NCI-H69 (cell line): Measurements from ENCODE around the gene EIF2B2.
"Not testable (repeated sequence)": the region's sequence is repeated elsewhere in the genome, so short reads cannot be mapped to it uniquely, and the experiment has no call there.

ENCODE experiments used
- DNase-seq: peaks from one replicate; lab custom pipeline; 2025; lab: John Stamatoyannopoulos, UW

Gene EIF2B2

DNA sequence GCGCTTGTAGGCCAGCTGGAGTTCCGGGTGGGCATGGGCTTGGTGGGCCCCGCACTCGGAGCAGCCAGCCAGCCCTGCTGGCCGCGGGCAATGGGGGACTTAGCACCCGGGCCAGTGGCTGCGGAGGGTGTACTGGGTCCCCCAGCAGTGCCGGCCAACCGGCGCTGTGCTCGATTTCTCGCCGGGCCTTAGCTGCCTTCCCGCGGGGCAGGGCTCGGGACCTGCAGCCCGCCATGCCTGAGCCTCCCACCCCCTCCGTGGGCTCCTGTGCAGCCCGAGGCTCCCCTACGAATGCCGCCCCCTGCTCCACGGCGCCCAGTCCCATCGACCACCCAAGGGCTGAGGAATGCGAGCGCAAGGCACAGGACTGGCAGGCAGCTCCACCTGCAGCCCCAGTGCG lies 8.5 kb upstream of the EIF2B2 start:
- not testable (repeated sequence) for DNase-seq

DNA sequence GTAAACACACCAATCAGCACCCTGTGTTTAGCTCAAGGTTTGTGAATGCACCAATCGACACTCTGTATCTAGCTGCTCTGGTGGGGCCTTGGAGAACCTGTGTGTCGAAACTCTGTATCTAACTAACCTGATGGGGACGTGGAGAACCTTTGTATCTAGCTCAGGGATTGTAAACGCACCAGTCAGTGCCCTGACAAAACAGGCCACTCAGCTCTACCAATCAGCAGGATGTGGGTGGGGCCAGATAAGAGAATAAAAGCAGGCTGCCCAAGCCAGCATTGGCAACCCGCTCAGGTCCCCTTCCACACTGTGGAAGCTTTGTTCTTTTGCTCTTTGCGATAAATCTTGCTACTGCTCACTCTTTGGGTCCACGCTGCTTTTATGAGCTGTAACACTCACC lies 6.9 kb upstream of the EIF2B2 start:
- DNase-seq, result not testable (repeated sequence)

DNA sequence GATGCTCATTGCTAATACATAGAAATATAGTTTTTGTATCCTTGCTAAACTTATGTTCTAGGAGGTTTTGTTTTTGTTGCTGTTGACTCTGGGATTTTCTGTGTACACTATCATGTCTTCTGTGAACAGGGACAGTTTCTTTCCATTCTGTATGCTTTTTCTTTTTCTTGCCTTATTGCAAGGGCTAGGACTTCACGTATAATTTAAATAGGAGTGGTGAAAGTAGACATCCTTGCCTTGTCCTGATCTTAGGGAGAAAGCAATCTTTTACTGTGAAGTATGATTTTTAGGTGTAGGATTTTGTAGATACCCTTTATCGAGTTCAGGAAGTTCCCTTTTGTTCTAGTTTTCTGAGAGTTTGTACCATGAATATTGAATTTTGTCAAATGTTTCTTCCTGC lies 1.5 kb upstream of the EIF2B2 start:
- no peak for DNase-seq

DNA sequence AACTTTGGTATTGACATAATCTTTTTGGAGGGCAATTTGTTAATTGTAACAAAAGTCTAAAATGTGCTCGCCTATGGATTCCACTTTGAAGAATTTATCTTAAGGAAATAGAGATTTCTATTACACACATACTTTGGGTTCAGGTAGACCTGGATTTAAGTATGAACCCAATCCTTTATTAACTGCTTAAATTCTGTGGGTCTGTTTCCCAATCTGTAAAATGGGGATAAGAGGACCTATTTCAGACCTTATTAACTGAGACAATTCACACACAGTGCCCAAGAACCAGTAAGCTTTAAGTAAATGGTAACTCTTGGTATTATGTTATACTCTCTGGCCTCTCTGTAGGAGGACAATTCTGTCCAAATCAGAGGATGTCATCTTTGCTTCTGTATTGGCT lies 822 bp upstream of the EIF2B2 start:
- DNase-seq, result no peak

DNA sequence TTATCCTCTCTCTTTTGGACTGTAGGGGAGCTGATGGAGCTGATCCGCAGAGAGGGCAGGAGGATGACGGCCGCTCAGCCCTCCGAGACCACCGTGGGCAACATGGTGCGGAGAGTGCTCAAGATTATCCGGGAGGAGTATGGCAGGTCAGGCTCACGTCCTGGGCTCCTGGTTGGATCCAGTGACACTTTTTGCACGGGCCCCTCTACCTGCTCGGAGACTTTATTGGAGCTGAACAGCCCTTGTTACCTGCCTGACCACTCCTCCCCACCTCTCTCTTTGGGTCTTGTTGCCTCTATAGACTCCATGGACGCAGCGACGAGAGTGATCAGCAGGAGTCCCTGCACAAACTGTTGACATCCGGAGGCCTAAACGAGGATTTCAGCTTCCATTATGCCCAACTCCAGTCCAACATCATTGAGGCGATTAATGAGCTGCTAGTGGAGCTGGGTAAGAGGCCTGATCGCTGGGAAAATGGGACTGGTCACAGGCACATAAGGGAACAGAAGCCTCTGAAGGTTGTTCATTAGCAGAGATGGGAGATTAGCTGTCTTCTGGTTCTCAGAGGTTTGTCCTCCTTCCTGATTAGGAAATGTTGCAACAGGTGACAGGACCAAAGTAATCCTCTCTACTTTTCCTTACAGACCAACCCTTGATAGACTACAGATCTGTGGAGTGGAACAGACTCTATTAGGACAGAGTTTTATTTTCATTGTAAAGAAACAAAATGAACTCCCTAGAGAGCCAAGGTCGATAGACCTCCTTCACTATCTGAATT lies 718 bp downstream of the EIF2B2 start:
- peak; percentile 30 for DNase-seq

DNA sequence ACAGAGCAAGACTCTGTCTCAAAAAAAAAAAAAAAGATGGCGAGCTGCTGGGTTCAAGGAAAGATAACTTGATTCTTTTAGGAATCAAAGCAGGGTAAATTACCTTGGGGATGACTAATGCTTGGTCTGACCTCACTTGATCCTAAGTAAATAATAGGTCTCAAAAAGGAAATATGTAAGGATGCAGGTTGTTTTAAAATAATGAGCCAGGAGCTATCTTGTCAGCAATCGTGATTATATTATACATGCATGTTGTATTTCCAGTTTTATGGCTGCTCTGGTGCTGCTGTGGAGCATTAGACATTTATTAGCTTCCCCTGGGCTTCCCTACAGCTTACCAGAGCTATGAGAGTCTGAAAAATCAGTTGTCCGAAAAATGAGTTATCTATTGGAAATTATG lies 2.6 kb downstream of the EIF2B2 start:
- DNase-seq, result no peak

DNA sequence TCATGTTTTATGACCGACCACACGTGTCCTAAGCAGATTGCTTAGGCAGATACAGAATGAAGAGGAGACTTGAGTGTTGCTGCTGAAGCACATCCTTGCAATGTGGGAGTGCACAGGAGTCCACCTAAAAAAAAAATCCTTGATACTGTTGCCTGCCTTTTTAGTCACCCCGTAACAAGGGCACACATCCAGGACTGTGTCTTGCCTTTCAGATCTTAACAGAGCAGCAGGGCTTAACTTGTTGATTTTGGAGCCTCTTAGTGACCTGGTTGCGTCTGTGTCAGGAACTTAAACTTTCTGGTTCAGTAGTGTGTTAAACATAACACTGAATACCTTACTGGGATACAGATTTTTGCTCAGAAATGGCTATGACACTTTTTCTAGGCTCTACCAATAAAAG lies 6.5 kb downstream of the EIF2B2 start:
- DNase-seq, result no peak

DNA sequence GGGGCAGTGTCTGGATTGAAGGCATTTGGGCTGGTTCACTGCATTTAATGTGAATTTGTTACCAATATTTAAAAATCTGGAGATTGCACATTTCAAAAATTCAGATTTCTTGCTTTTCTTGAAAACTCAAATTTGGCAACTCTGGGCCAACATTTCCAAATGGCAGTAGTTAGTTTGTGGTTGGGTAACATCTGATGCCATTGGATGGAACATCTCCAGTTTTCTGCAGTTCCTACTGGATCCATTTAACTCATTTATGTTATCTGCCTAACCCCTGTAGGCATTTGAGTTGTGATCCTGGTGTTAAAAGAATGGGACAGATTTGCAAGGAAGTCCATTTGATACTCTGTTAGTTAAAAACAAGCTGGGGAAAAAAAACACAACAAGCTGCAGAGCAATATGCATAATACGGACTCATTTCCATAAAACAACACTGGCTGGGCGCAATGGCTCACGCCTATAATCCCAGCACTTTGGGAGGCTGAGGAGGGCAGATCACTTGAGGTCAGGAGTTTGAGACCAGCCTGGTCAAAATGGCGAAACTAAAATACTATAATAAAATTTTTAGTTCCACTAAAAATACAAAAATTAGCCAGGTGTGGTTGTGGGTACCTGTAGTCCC lies 7.9 kb downstream of the EIF2B2 start:
- no peak for DNase-seq

DNA sequence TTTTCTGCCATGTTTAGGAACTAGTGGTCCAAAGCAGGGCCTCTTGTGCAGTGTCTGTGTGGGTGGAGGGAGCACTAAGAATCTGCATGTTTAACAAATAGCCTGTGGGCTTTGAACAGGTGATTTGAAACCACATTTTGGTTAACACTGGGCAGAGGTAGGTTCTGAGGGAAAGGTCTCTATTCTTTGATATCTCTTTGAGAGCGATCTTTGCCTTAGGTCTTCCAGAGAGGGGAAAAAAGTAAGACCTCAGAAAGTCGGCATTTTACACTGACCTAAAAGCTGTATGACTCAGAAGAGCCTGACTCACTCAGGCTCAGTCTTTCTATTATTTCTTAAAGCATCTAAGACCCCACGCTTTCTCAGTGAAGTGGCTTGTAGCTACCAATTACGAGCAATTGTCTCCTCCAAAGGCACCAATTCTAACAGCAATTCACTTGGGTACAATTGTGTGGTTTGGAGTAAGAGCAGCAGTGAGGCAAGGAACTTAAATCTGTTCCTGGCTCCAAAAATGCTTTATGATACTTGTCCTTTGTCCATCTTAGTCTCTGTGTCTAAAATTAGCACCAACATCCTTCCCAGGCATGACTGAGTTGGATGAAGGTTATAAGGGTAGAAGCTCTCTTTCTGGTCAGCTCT lies 8.8 kb downstream of the EIF2B2 start:
- no peak for DNase-seq

DNA sequence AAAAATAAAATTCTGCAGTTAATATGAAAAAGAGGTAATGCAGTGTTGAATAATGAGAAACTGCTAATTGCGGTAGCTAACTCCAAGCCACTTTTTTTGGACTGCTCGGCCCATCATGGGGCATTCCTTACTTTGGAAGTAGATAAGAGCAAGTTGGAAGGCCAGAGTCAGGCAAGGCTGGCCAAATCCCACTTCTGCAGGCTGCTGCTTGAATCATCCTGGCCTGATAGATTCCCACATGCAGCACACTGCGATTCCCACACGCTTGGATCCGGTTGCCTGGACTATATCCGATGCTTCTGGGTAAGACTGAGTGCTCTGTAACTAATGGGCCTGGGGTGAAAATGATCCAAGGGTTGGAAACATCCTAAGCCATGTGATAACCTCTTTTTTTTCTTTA lies 10.6 kb downstream of the EIF2B2 start:
- no peak for DNase-seq

DNA sequence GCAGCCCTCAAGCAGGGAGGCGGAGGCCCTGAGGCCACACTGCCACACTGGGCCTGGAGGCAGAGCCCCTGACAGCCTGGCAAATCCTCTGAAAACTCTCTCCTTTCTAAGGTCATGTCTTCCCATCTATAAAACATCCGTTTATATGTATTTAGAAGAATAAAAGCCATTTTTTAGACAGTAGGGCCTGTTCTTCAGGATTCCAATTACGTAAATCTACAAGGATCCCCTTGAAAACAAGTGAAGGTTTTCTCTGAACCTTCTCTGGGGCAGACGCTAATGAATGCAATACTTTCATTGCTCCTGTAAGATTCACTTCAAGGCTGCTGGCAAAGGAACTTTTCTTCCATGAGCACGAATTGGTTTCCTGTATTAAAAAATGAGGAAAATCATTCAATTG lies 12.8 kb downstream of the EIF2B2 start:
- DNase-seq, result no peak

DNA sequence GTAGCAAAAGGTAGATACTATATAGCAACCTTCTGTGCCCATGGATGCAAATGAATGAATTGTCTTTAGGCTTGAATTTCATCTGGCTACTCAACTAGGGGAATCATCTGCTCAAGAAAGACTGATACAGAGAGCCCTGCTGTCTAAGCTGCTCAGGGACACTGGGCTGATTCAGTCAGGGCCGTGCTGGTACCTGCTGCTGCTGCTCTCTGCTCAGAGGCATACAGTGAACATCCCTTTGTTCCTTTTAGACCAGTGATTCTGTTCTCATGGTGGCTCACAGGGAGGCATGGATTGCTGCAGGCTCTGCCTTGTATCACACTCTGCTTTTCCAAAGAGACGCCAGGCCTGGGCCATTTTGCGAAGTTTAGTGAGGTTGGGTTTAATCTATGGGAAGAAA lies 14.1 kb downstream of the EIF2B2 start:
- DNase-seq, result no peak

DNA sequence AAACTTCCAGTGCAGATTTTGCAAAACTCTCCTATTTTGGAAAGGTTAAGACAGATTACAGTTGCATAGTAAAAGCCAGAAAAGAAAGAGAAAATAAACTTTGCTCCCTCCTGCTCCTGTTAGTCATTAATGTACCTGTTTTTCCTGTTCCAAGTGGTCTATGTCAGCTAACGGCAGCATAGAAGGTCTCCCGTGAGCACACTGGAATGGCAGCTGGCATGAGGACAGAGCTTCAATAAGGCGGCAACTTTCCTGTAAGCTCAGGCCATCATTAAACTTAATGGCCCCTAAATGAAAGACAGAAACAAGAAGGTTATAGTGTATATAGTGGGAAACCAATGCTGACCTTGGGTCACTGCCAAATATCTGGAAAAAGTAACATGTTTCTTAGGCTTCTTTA lies 16.0 kb downstream of the EIF2B2 start:
- no peak for DNase-seq

DNA sequence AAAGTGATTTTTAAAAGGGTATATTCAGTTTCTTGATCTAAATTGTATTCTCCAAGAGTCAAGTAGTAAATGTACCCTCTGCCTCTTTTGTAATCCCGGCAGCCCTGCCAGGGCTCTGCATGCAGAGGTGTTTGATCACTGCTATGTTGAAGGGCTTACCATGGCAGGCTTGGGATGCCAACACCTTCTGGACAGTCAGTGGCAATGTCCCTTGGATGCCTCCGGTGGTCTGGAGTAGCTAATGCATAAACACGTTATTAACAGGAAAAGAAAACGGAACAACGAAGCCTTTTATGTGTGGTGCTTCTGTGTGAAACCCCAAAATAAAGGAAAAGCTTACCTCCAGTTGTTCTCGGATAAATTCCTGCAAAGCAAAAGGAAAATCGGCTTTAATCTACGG lies 19.9 kb downstream of the EIF2B2 start:
- peak; percentile 56 for DNase-seq

DNA sequence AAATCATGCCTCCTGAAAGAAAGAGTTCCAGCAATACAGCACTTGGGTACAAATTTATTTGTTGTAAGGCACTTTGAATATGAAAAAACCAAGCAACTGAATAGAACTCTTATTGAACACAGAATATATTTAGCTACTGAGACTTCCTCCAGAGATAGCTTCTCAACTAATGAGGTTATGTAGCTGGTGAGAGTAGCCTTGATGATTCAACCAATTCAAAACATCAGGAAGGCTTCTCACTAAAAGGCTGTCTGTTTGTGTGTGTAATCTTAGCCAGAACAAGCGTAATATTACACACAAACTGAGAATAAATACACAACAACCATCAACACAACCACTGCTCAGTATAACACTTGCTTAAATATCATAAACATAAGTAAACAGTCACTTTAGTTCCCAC lies 20.4 kb downstream of the EIF2B2 start:
- DNase-seq, result no peak

DNA sequence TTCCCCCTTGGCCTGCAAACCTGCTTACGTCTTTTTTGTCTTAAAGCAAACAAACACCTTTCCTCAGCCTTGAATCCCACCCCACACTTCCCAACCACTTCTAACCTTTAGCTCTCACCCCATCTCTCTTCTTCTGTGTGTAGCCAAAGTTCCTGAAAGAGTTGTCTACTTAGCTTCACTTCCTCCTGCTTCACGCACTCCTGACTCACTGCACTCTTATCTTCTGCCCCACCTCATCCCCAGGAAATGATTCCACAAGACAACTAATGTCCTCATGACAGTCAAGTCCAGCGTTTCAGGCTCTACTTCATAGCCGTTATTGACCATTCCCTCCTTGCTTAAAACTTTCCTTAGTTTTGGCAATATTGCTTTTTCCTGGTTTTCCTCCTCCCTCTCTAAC lies 22.4 kb downstream of the EIF2B2 start:
- DNase-seq, result no peak

DNA sequence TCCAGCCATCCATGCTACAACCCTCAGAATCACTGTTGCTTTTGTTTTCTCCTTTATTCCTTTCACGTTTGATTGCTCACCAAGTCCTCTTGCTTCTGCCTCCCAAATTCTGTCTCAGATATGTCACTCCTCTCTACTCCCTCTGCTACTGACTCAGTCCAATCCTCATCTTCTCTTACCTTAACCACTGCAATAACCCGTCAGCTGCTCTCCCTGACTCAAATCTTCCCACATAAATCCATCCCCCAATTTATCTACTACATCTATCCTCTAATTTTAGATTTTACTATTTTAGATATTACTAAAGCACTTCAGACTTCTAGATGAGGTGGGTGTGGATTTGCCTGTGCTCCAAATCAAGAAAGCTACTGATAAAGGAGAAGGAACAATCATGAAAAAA lies 23.2 kb downstream of the EIF2B2 start:
- no peak for DNase-seq

DNA sequence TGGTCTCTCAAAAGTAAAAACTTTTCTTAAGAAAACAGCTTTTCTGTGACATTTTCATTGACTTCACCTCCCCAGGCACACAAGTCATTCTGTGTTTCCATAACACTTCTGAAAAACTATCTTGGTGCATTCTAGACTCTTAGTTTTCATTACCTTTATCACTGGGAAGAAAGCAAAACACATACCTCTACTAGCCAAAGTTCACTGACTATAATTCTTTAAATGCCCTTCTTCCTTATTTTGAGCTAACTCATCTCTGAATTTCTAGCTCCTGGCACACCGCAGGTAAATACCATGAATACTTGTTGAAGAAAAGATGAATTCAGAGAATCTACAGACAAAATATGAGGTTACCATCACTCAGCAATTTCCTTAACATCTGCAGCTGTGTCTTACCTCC lies 27.4 kb downstream of the EIF2B2 start:
- no peak for DNase-seq

DNA sequence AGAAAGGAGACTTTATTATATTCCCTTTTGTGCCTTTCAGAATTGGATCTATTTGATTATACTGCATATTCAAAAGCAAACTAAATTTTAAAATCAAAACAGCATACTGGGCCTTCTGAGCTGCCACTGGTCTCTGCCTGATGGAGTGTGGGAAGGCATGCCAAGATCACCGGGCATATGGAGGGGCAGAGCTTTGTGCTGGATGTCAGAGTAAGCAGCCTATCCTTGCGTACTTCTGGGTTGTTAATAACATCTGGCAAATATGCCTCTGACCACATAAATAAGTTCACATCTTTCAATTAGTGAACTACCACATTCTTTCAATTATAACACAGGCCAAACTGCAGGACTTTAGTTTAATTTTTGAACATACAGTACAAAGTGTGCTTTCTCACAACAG lies 30.2 kb downstream of the EIF2B2 start:
- DNase-seq, result no peak

DNA sequence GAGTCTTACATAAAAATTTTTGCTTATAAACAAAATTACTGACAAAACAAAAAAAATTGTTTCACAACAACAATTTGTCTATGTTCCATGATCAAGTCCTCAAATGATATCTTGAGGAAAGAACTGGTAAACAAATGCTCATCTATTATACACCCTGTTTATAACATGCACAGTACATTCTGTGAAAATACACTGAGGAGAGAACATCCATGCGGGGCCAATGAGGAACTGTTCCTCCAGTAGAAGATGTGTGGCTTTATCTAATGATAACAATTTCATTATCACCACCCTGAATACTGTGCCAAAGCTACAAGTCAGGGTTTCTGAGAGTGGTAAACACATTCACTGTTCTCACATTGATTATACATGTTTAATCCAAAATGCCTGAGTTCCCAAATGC lies 37.8 kb downstream of the EIF2B2 start:
- DNase-seq, result no peak

DNA sequence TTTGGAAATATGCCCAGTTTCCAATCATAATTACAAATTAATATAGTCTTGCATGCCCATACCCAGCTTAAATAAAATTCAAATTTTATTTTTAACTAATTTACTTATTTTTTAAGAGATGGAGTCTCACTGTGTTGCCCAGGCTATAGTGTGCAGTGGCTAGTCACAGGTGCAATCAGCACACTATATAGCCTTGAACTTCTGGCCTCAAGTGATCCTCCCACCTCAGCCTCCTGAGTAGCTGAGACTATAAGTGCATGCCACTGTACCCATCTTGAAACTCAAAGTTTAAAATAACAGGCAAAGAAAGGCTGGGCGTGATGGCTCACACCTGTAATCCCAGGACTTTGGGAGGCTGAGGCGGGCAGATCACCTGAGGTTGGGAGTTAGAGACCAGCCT lies 38.2 kb downstream of the EIF2B2 start:
- no peak for DNase-seq

DNA sequence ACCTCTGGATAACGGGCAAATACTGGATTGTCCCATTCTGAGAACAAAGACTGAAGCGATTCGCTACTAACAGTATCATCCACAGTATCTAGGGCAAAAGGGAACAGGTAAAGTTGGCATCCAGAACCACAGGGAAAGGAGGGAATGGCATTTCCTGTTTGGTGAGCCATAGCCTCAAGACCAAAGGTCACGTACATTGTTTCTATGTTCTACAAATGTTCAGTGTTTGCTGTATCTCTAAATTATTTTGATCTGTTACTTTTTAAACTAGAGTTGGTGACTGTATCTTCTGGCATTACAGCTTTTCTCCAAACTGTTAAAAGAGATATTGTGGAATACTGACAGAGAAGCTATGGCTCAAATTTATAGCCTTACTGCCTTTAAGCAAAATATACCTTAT lies 38.9 kb downstream of the EIF2B2 start:
- DNase-seq, result no peak

DNA sequence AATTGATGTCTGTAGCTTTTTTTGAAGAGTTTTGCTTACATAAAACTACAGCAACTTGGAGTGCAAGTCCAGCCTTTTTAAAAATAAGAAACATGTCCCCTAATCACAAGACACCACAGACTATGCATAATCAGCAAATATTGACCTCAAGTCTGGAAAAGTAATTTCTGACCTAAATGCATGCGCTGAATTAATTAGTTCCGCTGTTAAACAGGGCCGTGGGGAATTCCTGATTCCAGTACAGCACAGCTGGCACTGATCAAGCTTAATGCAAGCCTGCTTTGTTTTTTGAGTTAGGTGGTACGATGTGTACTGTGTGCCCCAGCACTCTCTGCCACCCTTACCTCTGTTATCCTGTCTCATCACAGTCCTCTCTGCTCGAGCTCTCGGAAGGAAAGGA lies 39.3 kb downstream of the EIF2B2 start:
- DNase-seq, result peak; percentile 49

DNA sequence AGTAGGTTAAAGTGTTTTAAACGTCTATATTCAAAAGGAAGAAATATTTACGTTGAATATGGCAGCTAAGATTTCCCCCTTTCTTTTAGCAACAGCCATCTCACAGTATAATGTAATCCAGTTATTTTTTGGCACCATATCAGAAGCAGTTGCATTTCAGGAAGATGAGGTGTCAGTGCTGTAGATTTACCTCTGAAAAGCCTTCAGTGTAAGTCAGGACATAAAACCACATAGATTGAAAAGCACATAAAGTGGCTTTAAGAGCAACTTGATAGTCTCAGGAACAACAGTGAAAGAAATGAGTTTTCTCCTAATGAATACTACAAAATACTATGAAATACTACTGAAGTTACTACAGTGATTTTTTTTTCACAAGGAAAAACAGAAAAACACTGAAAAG lies 41.6 kb downstream of the EIF2B2 start:
- DNase-seq, result no peak
